Activated CD4-positive, alpha-beta memory T cell treated with anti-CD3 and anti-CD28 coated beads, Interleukin-2, amount 10 ng/mL, durations not matched to agents 7 days and 5 days (primary cell): Measurements from ENCODE around the gene LOXL4. TPM values are rescaled to one million over a fixed set of nuclear protein-coding genes. Genes with fewer than 3 reads are reported as not detected.

Experiments
- CTCF ChIA-PET: fragments of 350-600 bp; sonication (Branson Sonifier 250); formaldehyde crosslinking; loops from one replicate; lab custom pipeline; 2021; ENCODE audit warnings: antibody characterized with exemption, inconsistent platforms; lab: Charles Lee
- POLR2A ChIA-PET: fragments of 350-600 bp; sonication (Branson Sonifier 250); formaldehyde crosslinking; loops from one replicate; lab custom pipeline; 2021; ENCODE audit warnings: antibody characterized with exemption; lab: Charles Lee
- DNase-seq: peaks from one replicate; pipeline ENCODE4 v3.0.0-alpha.2; 2020
- H3K27ac Mint-ChIP-seq: one replicate; pipeline ENCODE4 v1.8.0; 2021; ENCODE audit warnings: mild to moderate bottlenecking, mixed read lengths
- H3K27me3 Mint-ChIP-seq: one replicate; pipeline ENCODE4 v1.8.0; 2021; ENCODE audit warnings: mixed read lengths
- H3K36me3 Mint-ChIP-seq: one replicate; pipeline ENCODE4 v1.8.0; 2021; ENCODE audit warnings: low read depth, mixed read lengths
- H3K4me1 Mint-ChIP-seq: one replicate; pipeline ENCODE4 v1.8.0; 2021; ENCODE audit warnings: mixed read lengths
- H3K4me3 Mint-ChIP-seq: one replicate; pipeline ENCODE4 v1.8.0; 2021; ENCODE audit warnings: mild to moderate bottlenecking, mixed read lengths
- H3K9me3 Mint-ChIP-seq: one replicate; pipeline ENCODE4 v1.8.0; 2021; ENCODE audit warnings: mixed read lengths
- total RNA-seq, 2 experiments: library from RNA; stranded (reverse); gene quantifications; one replicate each; pipeline ENCODE4 v1.2.3, GENCODE V29; 2021

Gene LOXL4
- total RNA-seq, result not detected

DNA sequence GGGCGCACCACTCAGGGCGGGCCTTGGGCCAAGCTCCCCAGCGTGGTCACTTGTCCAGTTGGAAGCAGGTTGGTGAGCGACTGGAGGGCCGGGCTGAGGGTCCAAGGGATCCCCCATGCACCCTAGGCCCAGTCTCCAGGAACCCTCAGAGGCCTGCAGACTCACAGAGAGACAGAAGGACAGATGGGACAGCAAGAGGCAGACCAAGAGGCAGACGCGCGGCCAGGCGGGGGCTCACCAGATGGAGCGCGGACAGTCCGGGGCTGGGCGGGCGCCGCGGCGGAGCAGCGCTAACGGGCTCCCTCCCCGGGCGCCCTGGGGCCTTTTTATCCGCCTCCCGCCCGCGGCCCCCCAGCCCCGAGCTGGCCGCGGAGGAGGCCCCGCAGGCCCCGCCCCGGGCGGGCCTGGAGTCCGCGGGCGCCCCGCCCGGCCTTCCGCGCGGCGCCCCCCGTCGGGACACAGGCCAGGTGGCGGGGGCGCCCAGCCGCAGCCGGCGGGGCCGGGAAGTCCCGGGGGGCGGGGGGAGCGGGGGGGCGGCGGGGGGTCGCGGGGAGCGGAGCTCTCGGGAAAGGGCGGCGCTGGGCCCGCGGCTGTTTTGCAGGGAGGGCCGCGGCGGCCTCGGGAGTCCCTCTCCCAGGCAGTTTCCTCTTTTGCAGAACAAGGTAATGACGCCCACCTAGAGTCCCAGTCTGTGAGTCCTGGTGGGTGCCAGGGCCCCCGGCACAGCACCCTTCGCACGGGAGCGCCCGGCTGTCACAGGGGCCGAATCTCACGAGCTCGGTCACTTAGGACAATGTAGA, at the start of gene LOXL4:
TSS of gene LOXL4 (minus strand) at position 301 of the 800 bp plus-strand sequence. CDS start 5,175 bp downstream, outside the sequence.
- POLR2A ChIA-PET, result no interaction called here
- CTCF ChIA-PET, result no interaction called here
- no peaks in the 10 kb centered on the region for H3K36me3 Mint-ChIP-seq
- peaks cover 55% of the 10 kb centered on the region for H3K27me3 Mint-ChIP-seq
- no peaks in the 10 kb centered on the region for H3K4me1 Mint-ChIP-seq
- no peak for DNase-seq
- no peak within 1 kb of the TSS for H3K4me3 Mint-ChIP-seq
- no peak within 1 kb of the TSS for H3K27ac Mint-ChIP-seq
- no peaks in the 10 kb centered on the region for H3K9me3 Mint-ChIP-seq

DNA sequence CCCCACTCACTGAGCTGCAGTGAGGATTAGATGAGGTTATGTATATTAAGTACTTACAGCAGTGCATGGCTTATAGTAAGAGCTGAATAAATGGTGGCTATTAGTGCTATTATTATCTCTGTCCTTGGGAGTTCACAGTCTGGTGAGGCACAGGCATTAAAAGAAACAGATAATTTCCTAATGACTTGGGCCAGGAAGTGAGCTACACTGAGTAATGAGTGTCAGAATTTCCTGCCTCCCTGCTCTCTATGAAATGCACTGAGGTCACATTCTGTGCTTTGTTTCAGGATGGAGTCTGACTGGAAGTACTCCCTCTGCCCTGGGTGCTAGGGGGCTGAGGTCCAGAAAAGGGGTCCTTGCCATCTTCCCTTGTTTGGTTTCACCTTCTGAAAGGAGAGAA, 48.7 kb upstream of the LOXL4 start:
- peaks cover 1% of the 10 kb centered on the region for H3K4me1 Mint-ChIP-seq
- no peak overlapping the region for H3K4me3 Mint-ChIP-seq

DNA sequence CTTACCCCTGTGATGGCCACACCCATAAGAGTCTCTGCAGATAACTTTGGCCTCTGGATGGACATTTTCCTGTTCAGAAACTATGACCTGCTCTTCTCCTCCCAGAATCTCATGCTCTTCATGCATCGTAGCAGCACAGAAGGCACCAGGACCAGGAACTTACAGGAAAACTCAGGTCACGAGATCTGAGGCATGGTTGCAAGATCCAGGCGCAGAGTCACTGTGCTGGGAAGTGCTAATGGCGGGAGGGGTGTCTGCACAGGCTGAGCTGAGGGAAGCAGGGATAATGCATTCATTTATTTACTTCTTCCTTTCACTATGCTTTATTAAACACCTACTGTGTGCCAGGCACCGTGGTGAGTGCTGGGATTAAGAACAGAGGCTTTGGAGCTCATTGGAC, 48.2 kb upstream of the LOXL4 start:
- Mint-ChIP-seq H3K36me3 (no peaks in the 10 kb centered on the region), H3K4me3 (no peak overlapping the region), H3K9me3 (no peaks in the 10 kb centered on the region), H3K4me1 (peaks cover 1% of the 10 kb centered on the region), H3K27ac (no peak overlapping the region), H3K27me3 (no peaks in the 10 kb centered on the region)
- POLR2A ChIA-PET, result no interaction called here
- CTCF ChIA-PET, result no interaction called here
- no peak for DNase-seq

More for the DNA sequence above, 48.7 kb upstream of the LOXL4 start:
- Mint-ChIP-seq H3K9me3 (no peaks in the 10 kb centered on the region), H3K27ac (no peak overlapping the region), H3K27me3 (no peaks in the 10 kb centered on the region), H3K36me3 (no peaks in the 10 kb centered on the region)
- no peak for DNase-seq
- ChIA-PET CTCF (no interaction called here), POLR2A (no interaction called here)

DNA sequence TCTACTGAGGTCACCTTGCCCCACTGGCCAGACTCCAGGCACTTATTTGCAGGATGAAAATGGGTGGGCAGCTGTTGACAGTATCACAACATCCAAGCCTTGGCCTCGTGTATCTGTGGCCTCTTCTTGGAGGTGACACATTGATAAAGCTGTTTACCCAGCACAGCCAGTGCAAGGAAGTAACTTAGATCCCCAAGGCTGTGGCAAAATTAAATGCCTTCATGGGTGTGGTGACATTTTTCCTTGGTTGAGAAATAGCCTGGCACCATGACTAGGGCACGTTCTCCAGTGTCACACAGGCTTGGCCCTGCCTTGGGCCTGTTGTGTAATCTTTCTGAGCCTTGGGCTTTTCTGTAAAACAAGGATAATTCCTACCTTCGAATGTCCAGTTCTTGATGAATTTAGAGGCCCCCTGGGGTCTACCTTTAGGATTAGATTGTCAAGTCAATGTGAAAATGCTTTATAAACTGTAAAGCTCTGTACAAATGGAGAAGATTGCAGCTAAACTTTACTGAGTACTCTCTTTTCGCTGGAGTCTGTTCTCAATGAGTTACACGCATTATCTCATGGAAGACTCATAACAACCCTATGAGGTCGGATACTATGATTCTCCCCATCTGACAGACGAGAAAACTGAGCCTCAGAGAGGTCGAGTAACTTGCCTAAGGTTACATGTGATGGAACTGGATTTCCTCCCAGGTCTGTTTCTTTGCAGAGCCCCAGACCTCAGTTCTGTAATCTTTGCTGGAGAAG, 46.7 kb upstream of the LOXL4 start:
- ChIA-PET CTCF (interaction anchor here (1.1 kb wide), 1 partner anchor 9 kb away, joined by 3 read pairs; no protein-coding TSS in a partner anchor), POLR2A (no interaction called here)
- no peak overlapping the region for H3K27ac Mint-ChIP-seq
- DNase-seq, result no peak
- no peak overlapping the region for H3K4me3 Mint-ChIP-seq
- H3K36me3 Mint-ChIP-seq, result no peaks in the 10 kb centered on the region
- no peaks in the 10 kb centered on the region for H3K9me3 Mint-ChIP-seq
- peaks cover 6% of the 10 kb centered on the region for H3K27me3 Mint-ChIP-seq
- H3K4me1 Mint-ChIP-seq, result peaks cover 1% of the 10 kb centered on the region

- Mint-ChIP-seq H3K27ac (no peak overlapping the region), H3K9me3 (no peaks in the 10 kb centered on the region), H3K27me3 (peaks cover 17% of the 10 kb centered on the region), H3K36me3 (no peaks in the 10 kb centered on the region), H3K4me1 (peaks cover 3% of the 10 kb centered on the region), H3K4me3 (no peak overlapping the region)
- ChIA-PET CTCF (interaction anchor here (1.1 to 1.2 kb wide), 2 partner anchors 10 to 399 kb away, joined by 3 read pairs; no protein-coding TSS in a partner anchor), POLR2A (no interaction called here)
- no peak for DNase-seq
These were observed 45.6 kb upstream of the LOXL4 start for GRCh38 chr10:98313598-98313997.

- Mint-ChIP-seq H3K4me1 (peaks cover 3% of the 10 kb centered on the region), H3K9me3 (no peaks in the 10 kb centered on the region), H3K4me3 (no peak overlapping the region), H3K27ac (no peak overlapping the region), H3K27me3 (peaks cover 23% of the 10 kb centered on the region), H3K36me3 (no peaks in the 10 kb centered on the region)
- ChIA-PET POLR2A (no interaction called here), CTCF (interaction anchor here (1.2 kb wide), 1 partner anchor 398 kb away, joined by 3 read pairs; no protein-coding TSS in a partner anchor)
- DNase-seq, result no peak
These were observed 44.8 kb upstream of the LOXL4 start for GRCh38 chr10:98312822-98313221.

GRCh38 chr10:98312349-98312748, 44.4 kb upstream of the LOXL4 start:
- peaks cover 3% of the 10 kb centered on the region for H3K4me1 Mint-ChIP-seq
- ChIA-PET CTCF (no interaction called here), POLR2A (no interaction called here)
- H3K27me3 Mint-ChIP-seq, result peaks cover 26% of the 10 kb centered on the region
- no peak overlapping the region for H3K4me3 Mint-ChIP-seq
- DNase-seq, result no peak
- H3K9me3 Mint-ChIP-seq, result no peaks in the 10 kb centered on the region
- H3K36me3 Mint-ChIP-seq, result no peaks in the 10 kb centered on the region
- no peak overlapping the region for H3K27ac Mint-ChIP-seq

GRCh38 chr10:98310701-98311100, 42.7 kb upstream of the LOXL4 start:
- ChIA-PET CTCF (interaction anchor here (3.3 kb wide), 1 partner anchor 141 kb away, joined by 31 read pairs; no protein-coding TSS in a partner anchor), POLR2A (no interaction called here)
- Mint-ChIP-seq H3K4me1 (peaks cover 2% of the 10 kb centered on the region), H3K27ac (no peak overlapping the region), H3K9me3 (peaks cover 2% of the 10 kb centered on the region), H3K36me3 (no peaks in the 10 kb centered on the region), H3K4me3 (no peak overlapping the region), H3K27me3 (peaks cover 31% of the 10 kb centered on the region)
- no peak for DNase-seq

- Mint-ChIP-seq H3K27me3 (peaks cover 31% of the 10 kb centered on the region), H3K4me1 (peaks cover 2% of the 10 kb centered on the region), H3K27ac (no peak overlapping the region), H3K4me3 (no peak overlapping the region), H3K36me3 (no peaks in the 10 kb centered on the region), H3K9me3 (peaks cover 2% of the 10 kb centered on the region)
- DNase-seq, result peak; percentile 20
- ChIA-PET CTCF (interaction anchor here (1.0 to 3.3 kb wide), 4 partner anchors 8 to 264 kb away, joined by 3 to 31 read pairs (median 3); no protein-coding TSS in a partner anchor), POLR2A (no interaction called here)
These were observed 41.7 kb upstream of the LOXL4 start for GRCh38 chr10:98309366-98310355.

DNA sequence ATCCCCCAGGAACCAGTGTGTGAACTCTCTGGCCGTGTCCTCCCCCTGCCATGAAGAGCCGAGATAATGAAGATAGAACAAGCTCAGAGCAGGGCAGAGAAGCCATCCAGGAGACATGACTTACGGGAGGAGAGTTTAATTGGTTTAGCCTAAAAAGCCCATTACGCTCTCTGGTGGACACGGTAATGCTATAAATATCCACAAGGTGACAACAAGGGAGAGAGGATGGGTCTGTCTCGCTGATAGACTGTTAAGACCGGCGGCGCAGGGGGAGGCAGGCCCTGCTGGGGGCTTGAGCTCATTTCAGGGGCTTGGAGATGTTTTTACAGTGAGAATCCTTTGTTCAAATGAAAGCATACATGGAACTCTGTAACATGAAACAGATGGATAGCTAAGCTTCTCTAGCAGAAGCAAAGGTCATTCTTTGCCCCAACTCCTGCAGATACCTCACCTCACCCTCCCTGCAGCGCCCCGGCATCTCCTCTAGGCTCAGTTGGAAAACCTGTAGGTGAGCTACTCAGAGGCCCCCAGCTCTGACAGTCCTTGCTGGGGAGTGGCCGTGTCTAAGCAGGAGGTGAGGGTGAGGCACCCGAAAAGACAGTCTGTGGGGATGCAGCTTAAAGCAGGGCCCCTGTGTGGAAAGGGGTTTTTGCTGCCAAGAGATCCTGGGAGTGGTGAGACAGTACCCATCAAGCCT, 40.8 kb upstream of the LOXL4 start:
- no peaks in the 10 kb centered on the region for H3K36me3 Mint-ChIP-seq
- H3K27ac Mint-ChIP-seq, result no peak overlapping the region
- peaks cover 34% of the 10 kb centered on the region for H3K27me3 Mint-ChIP-seq
- H3K4me3 Mint-ChIP-seq, result no peak overlapping the region
- CTCF ChIA-PET, result interaction anchor here (1.0 to 3.3 kb wide), 4 partner anchors 9 to 263 kb away, joined by 3 to 31 read pairs (median 3); no protein-coding TSS in a partner anchor
- peaks cover 2% of the 10 kb centered on the region for H3K4me1 Mint-ChIP-seq
- POLR2A ChIA-PET, result no interaction called here
- peaks cover 2% of the 10 kb centered on the region for H3K9me3 Mint-ChIP-seq
- no peak for DNase-seq

GRCh38 chr10:98307916-98308541, 40.0 kb upstream of the LOXL4 start:
- H3K4me3 Mint-ChIP-seq, result no peak overlapping the region
- POLR2A ChIA-PET, result no interaction called here
- DNase-seq, result no peak
- peaks cover 2% of the 10 kb centered on the region for H3K4me1 Mint-ChIP-seq
- H3K27ac Mint-ChIP-seq, result no peak overlapping the region
- H3K36me3 Mint-ChIP-seq, result no peaks in the 10 kb centered on the region
- CTCF ChIA-PET, result interaction anchor here (3.3 kb wide), 1 partner anchor 138 kb away, joined by 31 read pairs; no protein-coding TSS in a partner anchor
- peaks cover 36% of the 10 kb centered on the region for H3K27me3 Mint-ChIP-seq
- H3K9me3 Mint-ChIP-seq, result peaks cover 2% of the 10 kb centered on the region
